ENCODE measurements around the gene TMEM208. TPM values are rescaled to one million over a fixed set of nuclear protein-coding genes. Genes with fewer than 3 reads are reported as not detected.

TMEM208 gene
- total and polyA plus RNA-seq, 2 of the 13 experiments (the other 11 are each of a cell fraction or from before 2014, with no cell fraction given) = 58.8 to 72.9 TPM

GRCh38 chr16:67236563-67237395 is 9.8 kb downstream of the TMEM208 start:
- ChIA-PET POLR2A (interaction anchor here (0.8 to 2.2 kb wide), 4 partner anchors 10 to 66 kb away, joined by 3 to 17 read pairs (median 4); partner anchors contain the start of genes FHOD1, NOL3 and TMEM208), CTCF (ENCODE audit: low intra/inter-chr PET ratio, low total read pairs) (no interaction called here)
- no peak overlapping the region for H3K4me3 ChIP-seq (replicated peaks in 1 of 3; ENCODE audit: insufficient read depth in 1 of 3, low read depth in 2 of 3, low read length in 3 of 3)
- H2AFZ ChIP-seq (ENCODE audit: low read length) = no peak overlapping the region
- no peak overlapping the region for H3K27ac ChIP-seq (ENCODE audit: extremely low read length, insufficient read depth, low read length)
- no peaks in the 10 kb centered on the region for H3K79me2 ChIP-seq (ENCODE audit: insufficient read depth, low read length)
- no TSS peak for BruUV-seq (replicated peaks)
- in situ Hi-C loops (cut with HindIII; ENCODE audit: extremely low pct_ligation_motif_present, low pct_unique_long_range_greater_than_20kb) (no loop called here), intact Hi-C loops (cut with micrococcal nuclease; ENCODE audit: unreplicated experiment) (no loop called here)
- H3K4me2 ChIP-seq (ENCODE audit: low read depth, low read length) = no peak overlapping the region
- H3K36me3 ChIP-seq (replicated peaks in 1 of 2; ENCODE audit: control insufficient read depth in 1 of 2, insufficient read depth in 2 of 2, low read length in 2 of 2) = peaks cover 32 to 48% of the 10 kb centered on the region in 2 experiments
- H3K9ac ChIP-seq (ENCODE audit: insufficient read depth, low read depth, low read length) = no peak overlapping the region
- H3K27me3 ChIP-seq (ENCODE audit: control insufficient read depth in 1 of 2, insufficient read depth in 2 of 2, low read length in 2 of 2) = no peaks in the 10 kb centered on the region
- H3K4me1 ChIP-seq (ENCODE audit: insufficient read depth, low read length) = peaks cover 14% of the 10 kb centered on the region
- FAIRE-seq (no peak), DNase-seq (ENCODE audit: low spot score) (peak; percentile 46), ATAC-seq (peak; percentile 68)
- H4K20me1 ChIP-seq (ENCODE audit: insufficient read depth, low read length) = no peaks in the 10 kb centered on the region
- H3K9me3 ChIP-seq (ENCODE audit: low read length) = no peaks in the 10 kb centered on the region
- 93% methylated on average over 50 of the region's 50 CpGs for WGBS (ENCODE audit: low lambda C conversion rate)
- TF ChIP-seq CHD4 (IDR thresholded peaks at IDR 0.05; ENCODE audit: borderline replicate concordance, low read length) = no peak
- no peak for TF ChIP-seq ZNF432 (CRISPR knock-in tag; IDR thresholded peaks at IDR 0.05; ENCODE audit: borderline replicate concordance)
- TF ChIP-seq JUN (CRISPR knock-in tag; IDR thresholded peaks at IDR 0.05) = no peak
- no peak for TF ChIP-seq ZKSCAN8 (CRISPR knock-in tag; IDR thresholded peaks at IDR 0.05; ENCODE audit: borderline replicate concordance)
- TF ChIP-seq ZNF615 (CRISPR knock-in tag; IDR thresholded peaks at IDR 0.05; ENCODE audit: borderline replicate concordance) = no peak
- TF ChIP-seq, protein P1, sequence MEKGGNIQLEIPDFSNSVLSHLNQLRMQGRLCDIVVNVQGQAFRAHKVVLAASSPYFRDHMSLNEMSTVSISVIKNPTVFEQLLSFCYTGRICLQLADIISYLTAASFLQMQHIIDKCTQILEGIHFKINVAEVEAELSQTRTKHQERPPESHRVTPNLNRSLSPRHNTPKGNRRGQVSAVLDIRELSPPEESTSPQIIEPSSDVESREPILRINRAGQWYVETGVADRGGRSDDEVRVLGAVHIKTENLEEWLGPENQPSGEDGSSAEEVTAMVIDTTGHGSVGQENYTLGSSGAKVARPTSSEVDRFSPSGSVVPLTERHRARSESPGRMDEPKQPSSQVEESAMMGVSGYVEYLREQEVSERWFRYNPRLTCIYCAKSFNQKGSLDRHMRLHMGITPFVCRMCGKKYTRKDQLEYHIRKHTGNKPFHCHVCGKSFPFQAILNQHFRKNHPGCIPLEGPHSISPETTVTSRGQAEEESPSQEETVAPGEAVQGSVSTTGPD (CRISPR knock-in tag; IDR thresholded peaks at IDR 0.05) = no peak
- TF ChIP-seq NFKB2 (CRISPR knock-in tag; IDR thresholded peaks at IDR 0.05; ENCODE audit: borderline replicate concordance) = no peak
- TF ChIP-seq DDIT3 (CRISPR knock-in tag; IDR thresholded peaks at IDR 0.05) = no peak
- TF ChIP-seq, protein P2, sequence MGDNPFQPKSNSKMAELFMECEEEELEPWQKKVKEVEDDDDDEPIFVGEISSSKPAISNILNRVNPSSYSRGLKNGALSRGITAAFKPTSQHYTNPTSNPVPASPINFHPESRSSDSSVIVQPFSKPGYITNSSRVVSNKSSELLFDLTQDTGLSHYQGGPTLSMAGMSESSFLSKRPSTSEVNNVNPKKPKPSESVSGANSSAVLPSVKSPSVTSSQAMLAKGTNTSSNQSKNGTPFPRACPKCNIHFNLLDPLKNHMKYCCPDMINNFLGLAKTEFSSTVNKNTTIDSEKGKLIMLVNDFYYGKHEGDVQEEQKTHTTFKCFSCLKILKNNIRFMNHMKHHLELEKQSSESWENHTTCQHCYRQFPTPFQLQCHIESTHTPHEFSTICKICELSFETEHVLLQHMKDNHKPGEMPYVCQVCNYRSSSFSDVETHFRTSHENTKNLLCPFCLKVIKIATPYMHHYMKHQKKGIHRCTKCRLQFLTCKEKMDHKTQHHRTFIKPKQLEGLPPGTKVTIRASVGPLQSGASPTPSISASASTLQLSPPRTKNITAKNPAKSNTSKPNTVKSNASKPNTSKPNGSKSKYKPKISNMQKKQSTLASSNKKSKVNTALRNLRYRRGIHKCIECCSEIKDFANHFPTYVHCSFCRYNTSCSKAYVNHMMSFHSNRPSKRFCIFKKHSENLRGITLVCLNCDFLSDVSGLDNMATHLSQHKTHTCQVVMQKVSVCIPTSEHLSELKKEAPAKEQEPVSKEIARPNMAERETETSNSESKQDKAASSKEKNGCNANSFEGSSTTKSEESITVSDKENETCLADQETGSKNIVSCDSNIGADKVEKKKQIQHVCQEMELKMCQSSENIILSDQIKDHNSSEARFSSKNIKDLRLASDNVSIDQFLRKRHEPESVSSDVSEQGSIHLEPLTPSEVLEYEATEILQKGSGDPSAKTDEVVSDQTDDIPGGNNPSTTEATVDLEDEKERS (CRISPR knock-in tag; IDR thresholded peaks at IDR 0.05) = no peak
- TF ChIP-seq ISX (CRISPR knock-in tag; conservative IDR thresholded peaks at IDR 0.05) = no peak
- 0 out of 2 replicates have a peak, but pooled peaks have one; percentile 51 for TF ChIP-seq DNMT1 (CRISPR knock-in tag; IDR thresholded peaks at IDR 0.05)
- TF ChIP-seq ZBTB1 (CRISPR knock-in tag; IDR thresholded peaks at IDR 0.05; ENCODE audit: borderline replicate concordance) = no peak
- TF ChIP-seq HNRNPLL (IDR thresholded peaks at IDR 0.05; ENCODE audit: low read depth, low read length, poor library complexity, severe bottlenecking) = peak; percentile 27
- no peak for TF ChIP-seq ZSCAN5A (CRISPR knock-in tag; IDR thresholded peaks at IDR 0.05; ENCODE audit: borderline replicate concordance)
- no peak for TF ChIP-seq ZNF878 (CRISPR knock-in tag; IDR thresholded peaks at IDR 0.05)
- no peak for TF ChIP-seq ARNTL (CRISPR knock-in tag; IDR thresholded peaks at IDR 0.05)
- TF ChIP-seq ADNP (CRISPR knock-in tag; IDR thresholded peaks at IDR 0.05) = no peak
- peak; percentile 23; the same call in 1 of the 2 replicates for TF ChIP-seq GABPB1 (CRISPR knock-in tag; IDR thresholded peaks at IDR 0.05)

Data from HepG2 (cell line).